Hematopoietic multipotent progenitor cell treated with erythropoietin and hydrocortisone succinate and interleukin-3 and kit ligand, for 8 days (in vitro differentiated cells): ENCODE results near the gene LMTK2.

Experiments
- DNase-seq: peaks from one replicate; pipeline ENCODE4 v3.0.0-alpha.2; 2015

Gene LMTK2

GRCh38 chr7:98138672-98139071, 32.0 kb downstream of the LMTK2 start:
- no peak for DNase-seq

DNA sequence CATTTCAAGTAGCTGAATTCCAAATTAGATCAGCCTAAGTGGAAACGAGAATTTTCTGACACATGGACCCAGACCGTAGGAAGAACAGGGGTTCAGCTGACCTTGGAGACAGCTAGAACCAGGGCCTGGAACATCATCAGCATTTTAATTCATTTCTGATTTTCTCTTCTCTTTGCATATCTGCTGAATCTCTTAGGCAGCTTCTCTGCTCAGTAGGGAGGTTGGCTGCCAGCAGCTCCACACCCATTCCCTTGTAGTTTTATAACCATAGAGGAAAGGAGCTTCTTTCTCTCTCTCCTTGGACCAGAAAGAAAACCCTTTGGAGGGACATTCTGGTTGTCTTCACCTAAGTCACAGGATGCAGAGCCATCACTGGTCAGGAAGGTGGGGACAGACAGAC, 36.0 kb downstream of the LMTK2 start:
- DNase-seq: no peak

GRCh38 chr7:98148607-98149006, 41.9 kb downstream of the LMTK2 start:
- DNase-seq: no peak

DNA sequence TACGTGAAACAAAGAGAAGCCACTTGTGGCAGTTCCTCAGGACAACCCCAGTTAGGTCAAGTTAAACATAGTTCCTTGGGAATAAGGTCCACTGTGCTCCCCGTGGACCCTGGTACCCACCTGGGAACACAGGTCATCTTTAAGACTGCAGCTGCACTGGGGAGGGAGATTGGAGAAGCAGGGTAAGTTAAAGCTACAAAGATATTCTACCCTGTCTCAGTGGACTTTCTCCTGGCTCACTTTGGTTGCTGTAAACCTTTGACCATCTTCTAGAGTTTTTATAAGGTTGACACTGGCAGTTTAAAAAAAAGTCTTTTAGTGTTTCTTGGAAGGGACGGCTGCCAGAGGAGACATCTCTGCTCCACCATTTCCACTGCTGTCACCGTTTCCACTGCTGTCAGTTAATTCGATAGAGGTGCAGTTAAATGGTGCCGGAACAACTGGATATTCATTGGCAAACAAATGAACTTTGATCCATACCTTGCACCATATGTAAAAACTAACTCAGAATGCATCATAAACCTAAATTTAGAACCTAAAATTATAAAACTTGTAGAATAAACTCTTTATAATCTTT, 42.5 kb downstream of the LMTK2 start:
- no peak for DNase-seq

DNA sequence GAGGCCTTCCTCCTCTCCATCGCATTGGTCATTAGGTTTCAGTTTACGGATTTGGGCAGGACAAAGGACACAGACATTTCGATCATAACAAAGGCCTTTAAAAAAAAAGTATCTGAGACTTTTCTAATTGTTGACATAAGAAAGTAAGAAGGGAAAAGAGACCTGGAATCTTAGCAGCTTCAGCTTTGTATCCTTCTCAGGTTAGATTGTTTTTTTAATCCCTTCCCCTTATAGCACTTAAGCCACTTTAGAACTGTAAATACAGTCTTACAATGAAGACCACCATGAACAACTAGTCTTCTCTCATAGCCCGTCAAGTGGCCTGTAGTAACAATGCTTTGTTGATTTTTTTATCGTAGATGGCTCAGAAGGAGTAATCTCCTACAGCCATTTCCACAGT, 45.2 kb downstream of the LMTK2 start:
- DNase-seq: no peak

- DNase-seq: no peak
These were observed 50.0 kb downstream of the LMTK2 start for GRCh38 chr7:98156700-98157099.

GRCh38 chr7:98157761-98158160, 51.1 kb downstream of the LMTK2 start:
- peak; percentile 38 for DNase-seq

DNA sequence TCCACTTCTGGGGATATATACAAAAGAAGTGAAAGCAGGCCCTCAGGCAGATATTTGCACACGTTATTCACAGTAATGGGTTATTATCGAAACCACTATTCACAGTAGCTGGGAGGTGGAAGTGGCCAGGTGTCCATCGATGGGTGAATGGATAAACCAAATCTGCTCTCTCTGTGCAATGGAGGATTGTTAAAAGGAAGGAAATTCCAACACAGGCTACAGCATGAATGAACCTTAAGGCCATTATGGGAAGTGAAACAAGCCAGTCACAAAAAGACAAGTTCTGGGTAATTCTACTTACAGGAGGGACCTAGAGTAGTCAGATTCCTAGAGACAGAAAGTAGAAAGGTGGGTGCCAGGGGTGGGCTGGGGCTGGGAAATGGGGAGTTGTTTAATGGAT, 56.1 kb downstream of the LMTK2 start:
- DNase-seq: no peak

DNA sequence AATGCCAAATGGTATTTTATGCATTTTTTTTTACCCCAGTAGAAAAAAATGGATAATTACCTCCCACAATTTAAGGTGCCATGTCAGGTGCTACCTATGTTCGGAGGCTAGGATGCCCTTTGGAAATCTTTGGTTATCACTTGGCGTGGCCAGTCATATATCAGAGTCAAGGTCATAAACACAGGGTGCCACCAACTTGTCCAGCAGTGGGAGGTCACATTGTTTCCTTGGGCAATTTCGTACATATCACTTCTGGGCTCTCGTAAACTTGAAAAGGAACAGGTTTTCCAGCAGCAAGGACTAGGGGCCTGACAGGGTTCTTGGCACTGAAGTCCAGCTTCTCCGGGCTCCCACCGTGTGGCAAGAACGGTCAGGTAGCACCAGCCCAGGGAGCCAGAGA, 56.6 kb downstream of the LMTK2 start:
- no peak for DNase-seq

DNA sequence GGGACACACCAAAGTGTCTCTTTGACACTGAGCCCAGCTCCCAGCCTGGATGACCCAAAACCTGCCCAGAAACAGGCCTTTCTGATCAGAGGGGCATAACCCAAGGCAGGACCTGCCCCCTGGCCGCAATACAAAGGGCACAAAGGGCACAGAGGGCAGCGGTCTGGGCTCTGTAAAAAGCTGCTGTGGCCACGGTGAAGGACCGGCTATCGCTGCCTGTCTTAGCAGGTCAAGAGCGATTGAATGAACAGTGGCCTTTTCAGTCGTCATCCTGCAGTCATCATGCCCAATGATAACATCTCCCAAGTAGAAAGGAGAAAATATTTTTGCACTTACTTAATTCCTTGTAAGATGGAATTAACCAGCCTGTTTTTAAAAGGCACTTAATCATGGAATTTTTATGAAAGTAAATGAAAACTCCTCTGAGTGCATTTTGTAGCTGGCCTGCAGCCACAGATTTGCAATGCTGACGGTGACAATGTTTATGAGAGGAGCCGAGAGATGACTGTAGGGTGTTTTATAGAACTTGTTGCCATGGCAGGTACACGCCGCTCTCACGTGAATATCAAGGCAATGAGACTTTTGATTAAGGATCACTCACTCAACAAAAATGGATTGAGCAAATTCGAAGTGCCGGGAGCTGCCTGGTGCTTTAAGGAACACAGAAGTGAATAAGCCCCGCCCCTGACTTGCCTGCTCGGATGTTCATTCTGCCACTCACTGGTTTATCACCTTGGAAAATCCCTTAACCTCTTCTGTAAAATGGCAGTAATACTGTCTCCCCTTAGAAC, 57.2 kb downstream of the LMTK2 start:
- DNase-seq: no peak

DNA sequence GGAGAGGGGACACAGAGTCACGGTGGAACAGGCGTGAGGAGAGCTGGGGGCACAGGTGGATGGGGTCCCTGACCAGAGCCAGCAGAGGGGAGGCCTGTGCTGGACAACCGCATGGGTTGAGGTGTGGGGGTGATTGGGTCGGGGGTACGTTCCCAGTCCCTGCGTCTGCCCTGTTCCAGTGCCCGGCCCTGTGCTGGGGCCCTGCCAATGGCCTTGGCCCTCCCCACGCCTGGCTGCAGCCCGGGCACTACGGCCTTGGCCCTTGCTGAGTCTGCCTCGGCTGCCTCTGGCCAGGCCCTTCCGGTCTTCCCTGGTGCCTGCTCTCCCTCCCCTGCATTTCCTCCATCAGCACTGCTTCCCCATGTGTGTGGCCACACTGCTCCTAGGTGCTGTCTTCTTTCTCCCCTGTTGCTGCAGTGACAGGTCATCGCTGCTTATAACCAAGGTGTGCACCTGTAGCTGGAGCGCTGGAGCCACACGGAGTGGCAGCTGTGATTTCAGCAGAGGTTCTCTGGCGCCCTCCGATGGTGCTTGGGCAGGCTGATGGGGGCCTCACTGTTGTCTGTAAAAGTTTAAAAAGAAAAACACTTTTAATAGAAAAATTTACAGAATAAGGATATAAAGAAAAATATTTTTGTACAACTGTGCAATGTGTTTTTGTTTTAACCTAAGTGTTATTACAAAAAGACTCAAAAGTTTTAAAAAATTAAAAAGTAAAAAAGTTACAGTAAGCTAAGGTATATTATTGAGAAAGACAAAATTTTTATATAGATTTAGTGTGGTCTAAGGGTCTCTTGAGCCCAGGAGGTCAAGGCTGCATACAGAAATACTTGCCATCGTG, 59.4 kb downstream of the LMTK2 start:
- peak; percentile 26 for DNase-seq

DNA sequence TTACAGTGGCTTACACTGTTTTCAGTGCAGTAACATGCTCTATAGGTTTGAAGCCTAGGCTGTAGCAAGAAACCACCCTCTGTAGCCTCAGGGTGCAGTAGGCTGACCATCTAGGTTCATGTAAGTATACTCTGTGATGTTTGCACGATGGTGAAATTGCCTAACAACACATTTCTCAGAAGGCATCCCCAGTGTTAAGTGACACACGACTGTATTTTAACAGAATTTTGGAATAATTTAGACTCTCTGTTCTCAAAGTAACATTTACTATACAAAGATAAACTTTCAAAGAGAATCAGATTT, 60.0 kb downstream of the LMTK2 start:
- DNase-seq: no peak

DNA sequence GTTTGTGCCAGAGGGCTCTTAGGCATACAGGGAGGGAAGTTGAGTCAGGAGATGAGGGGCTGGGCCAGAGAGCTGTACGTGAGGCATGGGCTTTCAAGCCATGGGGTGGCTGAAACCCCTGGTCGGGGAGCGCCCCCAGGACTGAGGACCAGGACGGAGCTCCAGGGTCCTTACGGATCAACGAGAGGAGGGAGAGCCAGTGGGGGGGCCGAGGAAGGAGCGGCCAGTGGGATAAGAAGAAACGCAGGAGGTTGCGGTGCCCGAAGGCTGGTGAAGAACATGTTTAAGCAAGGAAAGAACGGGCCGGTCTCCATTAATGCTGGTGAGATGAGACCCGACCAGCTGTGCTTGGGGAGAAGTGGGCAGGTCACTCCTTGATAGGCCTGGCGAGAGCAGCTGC, 61.0 kb downstream of the LMTK2 start:
- no peak for DNase-seq

DNA sequence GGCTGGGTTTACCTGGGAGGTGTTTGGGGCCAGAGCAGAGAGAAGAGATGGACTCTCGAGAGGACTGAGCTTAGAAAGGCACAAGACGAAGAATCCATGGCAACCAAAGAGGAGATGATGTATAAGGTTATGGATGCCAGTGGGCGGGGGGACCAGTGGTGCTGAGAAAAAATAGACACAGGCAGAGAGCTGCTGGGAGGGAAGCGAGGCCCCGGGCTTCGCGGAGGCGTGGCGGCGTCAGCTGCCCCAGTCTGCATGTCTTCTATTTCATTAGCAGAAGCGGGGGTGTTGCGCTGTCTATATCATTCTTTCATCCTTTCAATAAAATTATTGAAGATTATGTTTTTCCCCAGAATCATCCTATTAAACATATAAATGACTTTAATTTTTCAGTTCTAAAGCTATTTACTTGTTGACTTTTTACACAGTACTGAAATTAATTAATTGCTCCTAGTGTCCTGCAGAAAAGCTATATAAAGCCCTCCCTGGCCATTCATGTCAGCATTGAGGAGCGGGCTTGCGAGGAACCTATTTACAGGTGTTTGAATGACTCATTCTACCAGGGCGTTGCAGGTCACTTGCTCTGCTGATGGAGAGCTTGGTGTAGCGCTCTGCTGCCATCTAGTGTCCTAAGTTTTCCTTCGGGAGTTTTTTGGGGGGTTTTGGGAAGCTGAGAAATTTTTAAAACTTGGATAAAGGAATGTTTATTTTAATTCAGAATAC, 61.7 kb downstream of the LMTK2 start:
- peak; percentile 56 for DNase-seq

GRCh38 chr7:98168904-98169621, 62.4 kb downstream of the LMTK2 start:
- no peak for DNase-seq

DNA sequence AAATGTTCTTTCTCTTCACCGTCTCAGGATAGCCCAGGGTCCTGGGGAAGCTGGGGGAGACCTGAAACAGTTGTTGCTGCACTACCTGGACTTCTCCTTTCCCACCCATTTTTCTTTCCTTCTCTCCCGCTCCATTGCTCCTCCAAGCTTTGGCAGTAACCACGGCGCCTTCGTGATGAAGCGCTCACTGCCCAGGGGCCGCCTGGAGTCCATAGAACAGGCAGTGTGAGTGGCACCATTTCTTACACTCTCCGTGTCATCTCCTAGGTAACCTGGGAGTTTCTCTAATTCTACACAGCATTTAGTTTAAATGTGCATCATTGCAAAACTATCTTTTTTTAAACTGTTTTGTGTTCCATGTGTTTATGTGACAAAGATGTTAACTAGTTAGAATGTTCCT, 64.3 kb downstream of the LMTK2 start:
- no peak for DNase-seq

DNA sequence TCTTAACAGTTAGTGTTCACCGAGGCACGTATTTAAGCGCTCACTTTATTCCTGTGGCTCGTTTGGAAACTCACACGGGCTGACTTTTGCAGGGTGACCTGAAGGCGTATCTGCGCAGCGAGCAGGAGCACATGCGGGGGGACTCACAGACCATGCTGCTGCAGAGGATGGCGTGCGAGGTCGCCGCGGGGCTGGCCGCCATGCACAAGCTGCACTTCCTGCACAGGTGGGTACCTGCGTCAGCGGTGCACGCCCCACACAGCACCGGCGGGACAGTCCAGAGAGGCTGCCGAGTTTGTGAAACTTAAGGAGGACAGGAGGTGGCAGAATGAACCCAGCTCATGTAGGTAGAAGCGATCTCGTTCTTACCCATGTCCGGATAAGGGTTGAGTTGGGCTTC, 64.8 kb downstream of the LMTK2 start:
- no peak for DNase-seq

DNA sequence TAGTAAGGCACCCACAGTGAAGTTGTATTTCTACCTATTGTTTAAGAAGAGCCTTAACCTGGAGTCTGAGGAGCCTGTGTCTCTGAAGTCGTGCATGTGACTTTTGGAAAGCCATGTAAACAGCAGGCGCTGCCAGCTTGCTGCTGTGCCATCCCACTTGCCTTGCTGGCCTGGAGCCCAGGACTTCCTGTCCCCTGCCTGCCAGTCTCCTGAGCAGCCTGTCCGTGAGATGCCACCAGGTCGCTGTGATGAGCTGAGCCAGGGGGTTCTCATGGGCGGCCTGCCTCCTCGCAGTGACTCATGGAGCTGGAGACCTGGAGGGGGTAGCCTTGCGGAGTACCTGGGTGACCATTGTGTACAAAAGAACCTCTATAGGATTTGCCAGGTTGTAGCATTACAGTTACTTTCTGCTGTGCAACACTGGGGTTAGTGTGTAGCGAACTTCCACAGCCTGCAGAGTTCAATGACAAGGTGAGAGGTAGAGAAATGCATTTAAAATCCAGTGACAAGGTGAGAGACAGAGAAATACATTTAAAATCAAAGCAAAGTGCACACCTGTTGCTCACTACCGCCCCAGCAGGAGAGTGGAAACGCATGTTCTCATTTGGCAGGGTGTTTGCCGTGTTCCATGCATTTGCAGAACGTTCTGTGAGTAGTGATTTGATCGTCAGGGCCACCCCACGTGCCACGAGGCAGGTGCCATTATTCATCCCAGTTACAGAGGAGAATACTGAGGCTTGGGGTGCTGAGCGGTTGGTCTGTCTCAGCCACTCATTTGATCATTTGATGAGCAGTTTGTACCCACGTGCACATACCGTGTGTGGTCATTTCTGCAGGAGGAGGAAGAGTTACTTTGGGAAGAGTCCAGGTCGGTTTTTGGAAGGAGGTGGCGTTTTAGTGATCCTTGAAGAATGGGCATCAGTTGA, 67.9 kb downstream of the LMTK2 start:
- DNase-seq: no peak

DNA sequence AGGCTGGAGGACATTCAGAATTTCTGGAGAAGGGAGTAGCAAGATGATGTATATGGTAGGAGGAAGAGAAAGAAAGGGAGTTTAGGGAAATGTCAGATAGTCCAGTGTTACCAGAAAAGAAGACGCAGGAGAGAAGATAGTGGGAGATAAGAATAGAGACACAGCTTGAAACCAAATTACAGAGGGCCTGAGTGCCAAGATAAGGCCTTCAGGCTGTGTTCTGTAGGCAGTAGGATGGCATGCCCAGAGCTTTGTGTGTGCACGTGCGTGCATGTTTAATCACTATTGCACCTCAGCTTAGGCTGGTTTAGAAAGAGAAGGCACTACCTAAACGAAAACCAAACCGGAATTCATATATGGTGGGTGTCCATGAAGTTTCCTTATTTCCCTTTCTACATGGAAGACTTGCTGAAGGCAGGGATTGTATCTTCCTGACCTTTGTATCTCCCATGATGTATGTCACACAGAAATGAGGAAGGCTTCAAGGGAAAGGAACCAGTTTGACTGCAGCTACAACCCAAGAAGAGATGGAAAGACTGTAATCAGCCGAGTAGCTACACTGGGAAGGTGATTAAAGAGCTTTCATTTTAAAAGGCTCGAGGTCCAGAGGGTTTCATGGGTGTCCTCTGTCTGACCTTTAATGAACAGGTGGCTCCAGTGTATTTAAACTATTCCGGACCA, 68.7 kb downstream of the LMTK2 start:
- DNase-seq: peak; percentile 85

GRCh38 chr7:98177553-98177952, 70.9 kb downstream of the LMTK2 start:
- no peak for DNase-seq

DNA sequence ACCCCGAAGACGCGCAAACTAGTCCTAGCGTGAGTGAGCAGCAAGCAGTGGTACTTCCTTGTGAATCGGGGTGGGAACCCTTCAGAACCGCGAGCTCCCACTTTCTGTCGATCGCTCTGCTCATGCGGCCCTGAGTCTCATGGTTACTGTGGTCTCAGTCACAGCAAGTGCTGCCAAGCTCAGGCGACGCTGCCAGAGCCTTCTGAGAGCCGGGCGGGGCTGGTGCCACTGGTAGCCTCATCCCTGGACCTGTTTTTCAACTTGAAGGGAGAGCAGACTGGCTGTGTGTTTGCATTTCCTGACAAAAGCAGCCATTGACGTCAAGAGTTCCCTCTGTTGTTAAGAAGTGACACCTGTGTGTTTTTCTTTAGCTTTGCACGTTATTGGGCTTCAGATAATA, 71.7 kb downstream of the LMTK2 start:
- no peak for DNase-seq
